H9 (cell line): ENCODE data around the gene AKAP9. TPM values are rescaled to one million over a fixed set of nuclear protein-coding genes. Genes with fewer than 3 reads are reported as not detected.

ENCODE experiments used
- DNase-seq: peaks from one replicate; pipeline ENCODE4 v3.0.0-alpha.2; 2017
- H2AFZ ChIP-seq: one replicate; pipeline ENCODE4 v1.6.1; 2013; ENCODE audit warnings: mild to moderate bottlenecking, low read length, control low read depth, moderate library complexity
- H2AK5ac ChIP-seq: 2 replicates; pipeline ENCODE4 v1.6.1; 2013; ENCODE audit warnings: low read length, control low read depth, mixed read lengths; ENCODE audit not compliant: insufficient read length
- H2BK120ac ChIP-seq: one replicate; pipeline ENCODE4 v1.6.1; 2013; ENCODE audit warnings: low read depth, mild to moderate bottlenecking, low read length, control low read depth, inconsistent platforms; ENCODE audit not compliant: poor library complexity, severe bottlenecking
- H2BK12ac ChIP-seq: 2 replicates; pipeline ENCODE4 v1.6.1; 2013; ENCODE audit warnings: low read length, control low read depth, mixed read lengths, low read depth; ENCODE audit not compliant: insufficient read length
- H2BK15ac ChIP-seq: 2 replicates; pipeline ENCODE4 v1.6.1; 2013; ENCODE audit warnings: low read depth, low read length, control low read depth
- H2BK20ac ChIP-seq: one replicate; pipeline ENCODE4 v1.6.1; 2013; ENCODE audit warnings: low read depth, mild to moderate bottlenecking, low read length, control low read depth, inconsistent platforms; ENCODE audit not compliant: poor library complexity, severe bottlenecking
- H2BK5ac ChIP-seq: 2 replicates; pipeline ENCODE4 v1.6.1; 2013; ENCODE audit warnings: low read length, control low read depth, mixed read lengths; ENCODE audit not compliant: insufficient read length
- H3K14ac ChIP-seq: 2 replicates; pipeline ENCODE4 v1.6.1; 2013; ENCODE audit warnings: low read length, control low read depth; ENCODE audit not compliant: insufficient read depth
- H3K18ac ChIP-seq: 2 replicates; pipeline ENCODE4 v1.6.1; 2013; ENCODE audit warnings: low read depth, mild to moderate bottlenecking, mixed read lengths, low read length, control low read depth; ENCODE audit not compliant: insufficient read length
- H3K23ac ChIP-seq: 2 replicates; pipeline ENCODE4 v1.6.1; 2013; ENCODE audit warnings: low read length, control low read depth, mixed read lengths, low read depth; ENCODE audit not compliant: insufficient read length
- H3K23me2 ChIP-seq: 2 replicates; pipeline ENCODE4 v1.6.1; 2013; ENCODE audit warnings: low read depth, mild to moderate bottlenecking, mixed read lengths, low read length, control low read depth; ENCODE audit not compliant: insufficient read length, poor library complexity, severe bottlenecking
- H3K27ac ChIP-seq: 2 replicates; pipeline ENCODE4 v1.5.1; 2013; ENCODE audit warnings: low read length, control low read depth, mixed read lengths, low read depth; ENCODE audit not compliant: insufficient read length
- H3K27me3 ChIP-seq: 2 replicates; pipeline ENCODE4 v1.6.1; 2013; ENCODE audit warnings: low read length, control low read depth, inconsistent platforms; ENCODE audit not compliant: insufficient read depth
- H3K4ac ChIP-seq: 2 replicates; pipeline ENCODE4 v1.6.1; 2013; ENCODE audit warnings: low read depth, mild to moderate bottlenecking, control low read depth, inconsistent platforms, low read length, moderate library complexity
- H3K4me1 ChIP-seq: 2 replicates; pipeline ENCODE4 v1.6.1; 2013; ENCODE audit warnings: low read length, control low read depth, inconsistent platforms; ENCODE audit not compliant: insufficient read depth
- H3K4me2 ChIP-seq: 2 replicates; pipeline ENCODE4 v1.6.1; 2013; ENCODE audit warnings: low read length, control low read depth, mixed read lengths; ENCODE audit not compliant: insufficient read length, insufficient read depth
- H3K56ac ChIP-seq: 2 replicates; pipeline ENCODE4 v1.6.1; 2013; ENCODE audit warnings: low read depth, mild to moderate bottlenecking, mixed read lengths, low read length, control low read depth; ENCODE audit not compliant: insufficient read length
- H3K79me1 ChIP-seq: 2 replicates; pipeline ENCODE4 v1.6.1; 2013; ENCODE audit warnings: low read depth, mild to moderate bottlenecking, moderate library complexity, low read length, control low read depth, inconsistent platforms; ENCODE audit not compliant: insufficient read depth, poor library complexity, severe bottlenecking
- H3K79me2 ChIP-seq: 2 replicates; pipeline ENCODE4 v1.6.1; 2013; ENCODE audit warnings: low read length, control low read depth, inconsistent platforms; ENCODE audit not compliant: insufficient read depth
- H3K9ac ChIP-seq: 2 replicates; pipeline ENCODE4 v1.6.1; 2013; ENCODE audit warnings: low read length, control low read depth, mixed read lengths; ENCODE audit not compliant: insufficient read length; ENCODE audit errors: extremely low read depth
- H3K9me3 ChIP-seq: one replicate; pipeline ENCODE4 v1.6.1; 2013; ENCODE audit warnings: low read depth, low read length, inconsistent platforms; ENCODE audit not compliant: control insufficient read depth
- H3T11ph ChIP-seq: one replicate; pipeline ENCODE4 v1.6.1; 2013; ENCODE audit warnings: mild to moderate bottlenecking, low read length, control low read depth, inconsistent platforms
- H4K20me1 ChIP-seq: one replicate; pipeline ENCODE4 v1.6.1; 2013; ENCODE audit not compliant: control insufficient read depth, insufficient read length, insufficient read depth
- H4K5ac ChIP-seq: 2 replicates; pipeline ENCODE4 v1.6.1; 2013; ENCODE audit warnings: low read depth, mild to moderate bottlenecking, mixed read lengths, low read length, control low read depth; ENCODE audit not compliant: insufficient read length
- H4K8ac ChIP-seq: replicated peaks from 2 replicates; pipeline ENCODE4 v1.6.1; 2013; ENCODE audit warnings: low read length, control low read depth, mixed read lengths, low read depth; ENCODE audit not compliant: insufficient read length
- H4K91ac ChIP-seq: 2 replicates; pipeline ENCODE4 v1.6.1; 2013; ENCODE audit warnings: low read depth, mild to moderate bottlenecking, moderate library complexity, mixed read lengths, low read length, control low read depth; ENCODE audit not compliant: insufficient read length
- H3K27ac Mint-ChIP-seq, 3 experiments: 2 replicates in 2 of 3; 3 replicates in 1 of 3; pipeline ENCODE4 v1.8.0; 2020 to 2021; ENCODE audit warnings: mixed read lengths in 3 of 3, mild to moderate bottlenecking in 1 of 3, moderate library complexity in 1 of 3
- H3K27me3 Mint-ChIP-seq: 2 replicates; pipeline ENCODE4 v1.8.0; 2021; ENCODE audit warnings: low read depth, mild to moderate bottlenecking, moderate library complexity, mixed read lengths
- H3K36me3 Mint-ChIP-seq, 3 experiments: 2 replicates in 2 of 3; 3 replicates in 1 of 3; pipeline ENCODE4 v1.8.0; 2020 to 2021; ENCODE audit warnings: low read depth in 3 of 3, mixed read lengths in 3 of 3; ENCODE audit not compliant: insufficient read depth in 1 of 3
- H3K4me1 Mint-ChIP-seq, 2 experiments: 2 replicates each; pipeline ENCODE4 v1.8.0; 2020; ENCODE audit warnings: mixed read lengths in 2 of 2
- H3K4me3 Mint-ChIP-seq, 2 experiments: 2 replicates in 1 of 2; 3 replicates in 1 of 2; pipeline ENCODE4 v1.8.0; 2020 to 2021; ENCODE audit warnings: mild to moderate bottlenecking in 2 of 2, mixed read lengths in 2 of 2, moderate library complexity in 1 of 2
- H3K9me3 Mint-ChIP-seq, 2 experiments: 2 replicates in 1 of 2; 3 replicates in 1 of 2; pipeline ENCODE4 v1.8.0; 2020; ENCODE audit warnings: mild to moderate bottlenecking in 2 of 2, mixed read lengths in 2 of 2, moderate library complexity in 1 of 2
- CTCF ChIP-seq: fragments of 200-600 bp; sonication (generic); conservative IDR thresholded peaks from 3 replicates; pipeline ENCODE4 v1.8.0; 2021; ENCODE audit warnings: antibody characterized with exemption, mild to moderate bottlenecking
- WGBS: extraction: QIAGEN DNeasy Blood & Tissue Kit; methylation state at CpG from one replicate; pipeline ENCODE4 v1.1.7; 2013; ENCODE audit warnings: missing lambda C conversion rate, low lambda C conversion rate, mixed read lengths; ENCODE audit not compliant: insufficient read length; ENCODE audit errors: extremely low coverage; 5-methylcytosine and 5-hydroxymethylcytosine counted together
- total RNA-seq: library from RNA; stranded (reverse); gene quantifications from 2 replicates; pipeline ENCODE4 v1.2.1, GENCODE V29; 2021

The AKAP9 gene
- total RNA-seq, 1 experiment from 2014 or later, result 22.4 TPM

GRCh38 chr7:92072708-92073107 lies 132.0 kb downstream of the AKAP9 start:
- no peak overlapping the region for H3K27ac Mint-ChIP-seq
- no peak for DNase-seq

More at GRCh38 chr7:92072708-92073107, 132.0 kb downstream of the AKAP9 start:
- Histone ChIP-seq H2AK5ac (no peak overlapping the region), H2BK20ac (no peak overlapping the region), H3K4me2 (no peak overlapping the region), H4K20me1 (no peaks in the 10 kb centered on the region), H2BK12ac (no peak overlapping the region), H3K79me1 (no peaks in the 10 kb centered on the region), H2BK120ac (no peak overlapping the region), H3K79me2 (no peaks in the 10 kb centered on the region), H3K18ac (no peak overlapping the region), H2BK5ac (no peak overlapping the region), H3T11ph (no peak overlapping the region), H3K14ac (no peak overlapping the region), H3K4me1 (no peaks in the 10 kb centered on the region), H4K5ac (no peak overlapping the region), H3K4ac (no peak overlapping the region), H2AFZ (no peak overlapping the region), H3K23ac (no peak overlapping the region), H4K8ac (no peak overlapping the region), H3K23me2 (no peaks in the 10 kb centered on the region), H3K27me3 (no peaks in the 10 kb centered on the region), H2BK15ac (no peak overlapping the region), H3K9ac (no peak overlapping the region), H3K9me3 (no peaks in the 10 kb centered on the region), H4K91ac (no peak overlapping the region), H3K27ac (no peak overlapping the region), H3K56ac (no peak overlapping the region)
- no peak for TF ChIP-seq CTCF
- Mint-ChIP-seq H3K4me1 (no peaks in the 10 kb centered on the region), H3K36me3 (peaks cover 4 to 28% (median 21%) of the 10 kb centered on the region in 3 experiments; a peak in 6 of 7 replicates), H3K4me3 (no peak overlapping the region), H3K27me3 (no peaks in the 10 kb centered on the region), H3K9me3 (no peaks in the 10 kb centered on the region)
- WGBS, result 100% methylated on average over 1 of the region's 3 CpGs
